ENCODE measurements around the gene CAPN8.

- no peak for TF ChIP-seq CTCF (IDR thresholded peaks at IDR 0.05)
- no peak for TF ChIP-seq POLR2A (IDR thresholded peaks at IDR 0.05)
These were observed 30.3 kb downstream of the CAPN8 start for GRCh38 chr1:223635236-223635635.

All from thyroid gland (tissue), 4 donors.